ENCODE measurements around the gene IL3RA. TPM values are rescaled to one million over a fixed set of nuclear protein-coding genes. Genes with fewer than 3 reads are reported as not detected.
A peak's percentile ranks its signal among the peaks of the same experiment; 100 is the strongest.

The IL3RA gene
- total and polyA plus RNA-seq, 5 donors from 2014 or later, result 0.18 to 1.2 TPM; not detected in 3

DNA sequence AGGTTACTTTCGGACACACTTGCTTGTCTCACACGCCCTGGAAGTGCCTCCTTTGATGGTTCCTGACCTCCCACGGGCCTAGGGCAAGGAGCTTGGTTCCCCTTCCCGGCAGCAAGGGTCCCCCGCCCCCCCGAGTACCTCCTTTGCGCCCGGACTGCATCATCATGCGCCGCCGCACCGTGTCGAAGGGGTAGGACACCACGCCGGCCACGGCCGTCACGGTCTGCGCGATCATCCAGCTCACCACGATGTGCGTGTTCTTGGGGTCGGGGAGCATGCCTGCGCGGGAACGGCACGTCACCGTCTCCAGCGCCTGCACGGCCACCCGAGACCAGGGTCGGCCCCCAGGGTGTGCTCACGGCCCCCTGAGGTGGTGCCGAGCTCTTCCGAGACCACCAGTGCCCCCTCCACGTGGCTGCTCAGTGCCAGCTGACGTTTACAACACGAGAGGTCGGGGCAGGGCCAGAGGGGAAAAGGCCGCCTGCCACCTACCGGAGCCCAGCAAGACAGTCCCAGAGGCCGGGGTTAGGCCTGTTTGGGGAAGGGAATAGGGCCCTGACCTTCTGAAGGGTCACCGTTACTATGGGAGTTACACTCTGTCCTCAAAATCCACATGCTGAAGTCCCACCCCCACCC lies 50.7 kb downstream of the IL3RA start:
- ATAC-seq (ENCODE audit: low read depth in 2 of 2) (no peak), DNase-seq (no peak)
- H3K36me3 Mint-ChIP-seq, result peaks cover 46% of the 10 kb centered on the region
- H3K27me3 ChIP-seq (ENCODE audit: control insufficient read depth, insufficient read depth, low read length), result no peaks in the 10 kb centered on the region
- no peaks in the 10 kb centered on the region for H3K27me3 Mint-ChIP-seq
- H3K27ac ChIP-seq (ENCODE audit: insufficient read depth, low read length, poor library complexity, severe bottlenecking), result no peak overlapping the region
- H3K9me3 Mint-ChIP-seq, result peaks cover 0 to 2% (median 0%) of the 10 kb centered on the region in 7 donors
- H3K4me3 ChIP-seq (ENCODE audit: low read depth, low read length), result no peak overlapping the region
- H3K9me3 ChIP-seq (ENCODE audit: control insufficient read depth in 2 of 2, low read length in 2 of 2), result no peaks in the 10 kb centered on the region
- peak overlapping the region in 1 of 4 donors; percentile 96 for H3K4me3 Mint-ChIP-seq
- H3K4me1 Mint-ChIP-seq, result peaks cover 0 to 44% (median 11%) of the 10 kb centered on the region in 4 donors
- H3K36me3 ChIP-seq (ENCODE audit: control insufficient read depth, insufficient read depth, low read length), result peaks cover 59% of the 10 kb centered on the region
- H3K27ac Mint-ChIP-seq, result no peak overlapping the region
- H3K4me1 ChIP-seq (ENCODE audit: control insufficient read depth, insufficient read depth, low read length, poor library complexity, severe bottlenecking), result peaks cover 25% of the 10 kb centered on the region

DNA sequence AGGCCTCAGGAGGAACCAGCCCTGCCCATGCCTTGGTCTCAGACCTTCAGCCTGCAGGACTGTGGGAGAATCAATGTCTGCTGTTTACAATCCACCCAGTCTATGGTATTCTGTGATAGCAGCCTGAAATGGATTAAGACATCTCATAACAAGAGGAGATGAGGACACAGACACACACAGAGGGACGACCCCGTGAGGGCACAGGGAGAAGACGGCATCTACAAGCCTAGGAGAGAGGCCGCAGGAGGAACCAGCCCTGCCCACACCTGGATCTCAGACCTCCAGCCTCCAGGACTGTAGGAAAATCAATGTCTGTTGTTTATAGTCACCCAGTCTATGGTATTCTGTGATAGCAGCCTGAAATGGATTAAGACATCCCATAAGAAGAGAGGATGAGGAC lies 52.1 kb downstream of the IL3RA start:
- Histone ChIP-seq H3K27ac (ENCODE audit: insufficient read depth, low read length, poor library complexity, severe bottlenecking) (no peak overlapping the region), H3K4me1 (ENCODE audit: control insufficient read depth, insufficient read depth, low read length, poor library complexity, severe bottlenecking) (peaks cover 31% of the 10 kb centered on the region), H3K4me3 (ENCODE audit: low read depth, low read length) (no peak overlapping the region), H3K27me3 (ENCODE audit: control insufficient read depth, insufficient read depth, low read length) (no peaks in the 10 kb centered on the region), H3K9me3 (ENCODE audit: control insufficient read depth in 2 of 2, low read length in 2 of 2) (no peaks in the 10 kb centered on the region), H3K36me3 (ENCODE audit: control insufficient read depth, insufficient read depth, low read length) (peaks cover 59% of the 10 kb centered on the region)
- H3K36me3 Mint-ChIP-seq, result peaks cover 42% of the 10 kb centered on the region
- peaks cover 2 to 51% (median 13%) of the 10 kb centered on the region in 4 donors for H3K4me1 Mint-ChIP-seq
- H3K4me3 Mint-ChIP-seq, result peak overlapping the region; percentile 48 to 96 (median 74)
- DNase-seq, result no peak
- no peaks in the 10 kb centered on the region for H3K27me3 Mint-ChIP-seq
- no peak overlapping the region for H3K27ac Mint-ChIP-seq
- peaks cover 0 to 2% (median 0%) of the 10 kb centered on the region in 7 donors for H3K9me3 Mint-ChIP-seq
- no peak for ATAC-seq (ENCODE audit: low read depth in 2 of 2)

DNA sequence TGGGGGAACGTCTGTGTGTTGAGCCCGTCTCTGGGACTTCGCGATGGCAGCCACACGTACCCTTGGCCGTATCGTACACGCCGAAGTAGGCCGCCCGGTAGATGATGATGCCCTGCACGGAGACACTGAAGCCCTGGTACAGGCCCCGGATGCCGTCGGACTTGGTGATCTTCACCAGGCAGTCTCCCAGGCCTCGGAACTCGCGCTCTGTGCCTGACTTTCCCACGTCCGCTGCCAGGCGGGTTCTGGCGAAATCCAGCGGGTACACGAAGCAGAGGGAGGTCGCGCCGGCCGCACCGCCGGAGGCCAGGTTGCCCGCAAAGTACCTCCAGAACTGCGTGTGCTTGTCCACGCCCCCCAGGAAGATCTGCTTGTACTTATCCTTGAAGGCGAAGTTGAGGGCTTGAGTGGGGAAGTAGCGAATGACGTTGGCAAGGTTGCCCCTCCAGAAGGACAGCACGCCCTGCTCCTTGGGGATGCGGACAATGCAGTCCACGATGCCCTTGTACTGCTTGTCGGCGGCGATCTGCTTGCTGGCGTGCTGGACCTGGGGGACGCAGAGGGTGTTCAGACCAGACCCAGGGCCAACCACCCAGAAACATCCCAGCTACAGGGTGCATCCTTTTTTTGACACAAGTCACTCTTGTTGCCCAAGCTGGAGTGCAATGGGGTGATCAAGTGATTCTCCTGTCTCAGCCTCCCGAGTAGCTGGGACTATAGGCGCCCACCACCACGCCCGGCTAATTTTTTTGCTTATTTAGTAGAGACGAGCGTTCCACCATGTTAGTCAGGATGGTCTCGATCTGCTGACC lies 52.8 kb downstream of the IL3RA start:
- Histone ChIP-seq H3K4me1 (ENCODE audit: control insufficient read depth, insufficient read depth, low read length, poor library complexity, severe bottlenecking) (peaks cover 31% of the 10 kb centered on the region), H3K9me3 (ENCODE audit: control insufficient read depth in 2 of 2, low read length in 2 of 2) (no peaks in the 10 kb centered on the region), H3K36me3 (ENCODE audit: control insufficient read depth, insufficient read depth, low read length) (peaks cover 59% of the 10 kb centered on the region), H3K4me3 (ENCODE audit: low read depth, low read length) (no peak overlapping the region), H3K27me3 (ENCODE audit: control insufficient read depth, insufficient read depth, low read length) (no peaks in the 10 kb centered on the region), H3K27ac (ENCODE audit: insufficient read depth, low read length, poor library complexity, severe bottlenecking) (no peak overlapping the region)
- Mint-ChIP-seq H3K36me3 (peaks cover 35% of the 10 kb centered on the region), H3K4me3 (peak overlapping the region; percentile 48 to 96 (median 74)), H3K27me3 (no peaks in the 10 kb centered on the region), H3K4me1 (peaks cover 4 to 57% (median 15%) of the 10 kb centered on the region in 4 donors), H3K9me3 (peaks cover 0 to 2% (median 0%) of the 10 kb centered on the region in 7 donors), H3K27ac (no peak overlapping the region)
- DNase-seq, result no peak
- no peak for ATAC-seq (ENCODE audit: low read depth in 2 of 2)

DNA sequence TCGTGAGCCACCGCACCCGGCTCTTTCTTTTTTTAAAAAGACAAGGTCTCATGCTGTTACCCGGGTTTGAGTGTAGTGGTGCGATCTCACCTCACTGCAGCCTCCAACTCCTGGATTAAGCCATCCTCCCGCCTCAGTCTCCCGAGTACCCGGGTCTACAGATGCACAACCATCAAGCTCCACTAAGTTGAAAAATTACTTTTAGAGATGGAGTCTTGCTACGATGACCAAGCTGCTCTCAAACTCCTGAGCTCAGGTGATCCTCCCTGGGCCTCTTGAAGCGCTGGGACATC lies 53.4 kb downstream of the IL3RA start:
- peaks cover 31% of the 10 kb centered on the region for H3K36me3 Mint-ChIP-seq

DNA sequence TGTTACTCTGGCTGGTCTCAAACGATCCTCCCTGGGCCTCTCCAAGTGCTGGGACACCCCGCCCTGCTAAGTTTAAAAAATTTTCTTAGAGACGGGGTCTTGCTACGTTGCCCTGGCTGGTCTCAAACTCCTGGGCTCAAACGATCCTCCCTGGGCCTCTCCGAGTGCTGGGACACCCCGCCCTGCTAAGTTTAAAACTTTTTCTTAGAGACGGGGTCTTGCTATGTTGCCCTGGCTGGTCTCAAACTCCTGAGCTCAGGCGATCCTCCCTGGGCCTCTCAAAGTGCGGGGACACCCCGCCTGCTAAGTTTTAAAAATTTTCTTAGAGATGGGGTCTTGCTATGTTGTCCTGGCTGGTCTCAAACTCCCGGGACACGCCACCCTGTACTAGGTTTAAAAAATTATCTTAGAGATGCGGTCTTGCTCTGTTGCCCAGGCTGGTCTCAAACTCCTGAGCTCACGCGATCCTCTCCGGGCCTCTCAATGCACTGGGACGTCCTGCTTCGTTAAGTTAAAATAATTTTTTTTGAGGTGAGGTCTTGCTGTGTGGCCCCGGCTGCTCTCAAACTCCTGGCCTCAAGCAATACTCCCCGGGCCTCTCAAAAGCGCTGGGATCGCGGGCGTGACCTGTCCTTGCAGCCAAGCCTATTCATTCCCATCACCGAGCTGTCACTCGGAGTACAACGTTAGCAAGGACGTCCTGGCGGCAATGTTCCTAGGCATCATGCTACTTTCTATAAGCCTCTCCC lies 54.2 kb downstream of the IL3RA start:
- H3K9me3 ChIP-seq (ENCODE audit: control insufficient read depth in 2 of 2, low read length in 2 of 2), result no peaks in the 10 kb centered on the region
- no peaks in the 10 kb centered on the region for H3K27me3 Mint-ChIP-seq
- H3K36me3 ChIP-seq (ENCODE audit: control insufficient read depth, insufficient read depth, low read length), result peaks cover 45% of the 10 kb centered on the region
- H3K4me1 ChIP-seq (ENCODE audit: control insufficient read depth, insufficient read depth, low read length, poor library complexity, severe bottlenecking), result peaks cover 31% of the 10 kb centered on the region
- H3K4me3 ChIP-seq (ENCODE audit: low read depth, low read length), result peak overlapping the region; percentile 97
- H3K4me3 Mint-ChIP-seq, result peak overlapping the region; percentile 89 to 96 (median 94)
- peaks cover 28% of the 10 kb centered on the region for H3K36me3 Mint-ChIP-seq
- ATAC-seq (ENCODE audit: low read depth in 2 of 2) (no peak), DNase-seq (no peak)
- peak overlapping the region; percentile 56 to 90 (median 84) for H3K27ac Mint-ChIP-seq
- no peaks in the 10 kb centered on the region for H3K27me3 ChIP-seq (ENCODE audit: control insufficient read depth, insufficient read depth, low read length)
- H3K4me1 Mint-ChIP-seq, result peaks cover 4 to 68% (median 18%) of the 10 kb centered on the region in 4 donors
- peak overlapping the region; percentile 97 for H3K27ac ChIP-seq (ENCODE audit: insufficient read depth, low read length, poor library complexity, severe bottlenecking)
- H3K9me3 Mint-ChIP-seq, result no peaks in the 10 kb centered on the region

More for the DNA sequence above, 53.4 kb downstream of the IL3RA start:
- Histone ChIP-seq H3K9me3 (ENCODE audit: control insufficient read depth in 2 of 2, low read length in 2 of 2) (no peaks in the 10 kb centered on the region), H3K36me3 (ENCODE audit: control insufficient read depth, insufficient read depth, low read length) (peaks cover 54% of the 10 kb centered on the region), H3K4me1 (ENCODE audit: control insufficient read depth, insufficient read depth, low read length, poor library complexity, severe bottlenecking) (peaks cover 31% of the 10 kb centered on the region), H3K27me3 (ENCODE audit: control insufficient read depth, insufficient read depth, low read length) (no peaks in the 10 kb centered on the region), H3K27ac (ENCODE audit: insufficient read depth, low read length, poor library complexity, severe bottlenecking) (no peak overlapping the region), H3K4me3 (ENCODE audit: low read depth, low read length) (no peak overlapping the region)
- no peak overlapping the region for H3K27ac Mint-ChIP-seq
- peaks cover 4 to 61% (median 15%) of the 10 kb centered on the region in 4 donors for H3K4me1 Mint-ChIP-seq
- ATAC-seq (ENCODE audit: low read depth in 2 of 2) (no peak), DNase-seq (no peak)
- peak overlapping the region in 3 of 4 donors; percentile 36 to 96 (median 68) for H3K4me3 Mint-ChIP-seq
- H3K9me3 Mint-ChIP-seq, result no peaks in the 10 kb centered on the region
- H3K27me3 Mint-ChIP-seq, result no peaks in the 10 kb centered on the region

DNA sequence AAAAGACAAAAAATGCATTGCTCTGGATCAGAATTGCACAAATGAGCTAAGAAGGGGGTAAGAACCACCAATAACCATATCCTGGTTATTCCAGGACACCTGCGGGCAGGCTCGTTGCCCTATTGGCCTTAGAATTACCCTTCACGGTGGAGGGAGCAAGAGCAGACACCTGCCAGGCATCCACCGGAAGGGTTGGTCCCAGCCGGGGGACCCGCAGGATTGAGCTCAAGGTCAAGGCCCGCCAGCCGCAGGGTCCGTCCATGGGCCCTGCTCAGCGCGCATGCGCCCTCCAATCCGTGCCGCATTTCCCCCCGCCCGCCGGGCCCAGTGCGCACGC lies 54.8 kb downstream of the IL3RA start:
- H3K27ac Mint-ChIP-seq, result peak overlapping the region; percentile 56 to 90 (median 84)

DNA sequence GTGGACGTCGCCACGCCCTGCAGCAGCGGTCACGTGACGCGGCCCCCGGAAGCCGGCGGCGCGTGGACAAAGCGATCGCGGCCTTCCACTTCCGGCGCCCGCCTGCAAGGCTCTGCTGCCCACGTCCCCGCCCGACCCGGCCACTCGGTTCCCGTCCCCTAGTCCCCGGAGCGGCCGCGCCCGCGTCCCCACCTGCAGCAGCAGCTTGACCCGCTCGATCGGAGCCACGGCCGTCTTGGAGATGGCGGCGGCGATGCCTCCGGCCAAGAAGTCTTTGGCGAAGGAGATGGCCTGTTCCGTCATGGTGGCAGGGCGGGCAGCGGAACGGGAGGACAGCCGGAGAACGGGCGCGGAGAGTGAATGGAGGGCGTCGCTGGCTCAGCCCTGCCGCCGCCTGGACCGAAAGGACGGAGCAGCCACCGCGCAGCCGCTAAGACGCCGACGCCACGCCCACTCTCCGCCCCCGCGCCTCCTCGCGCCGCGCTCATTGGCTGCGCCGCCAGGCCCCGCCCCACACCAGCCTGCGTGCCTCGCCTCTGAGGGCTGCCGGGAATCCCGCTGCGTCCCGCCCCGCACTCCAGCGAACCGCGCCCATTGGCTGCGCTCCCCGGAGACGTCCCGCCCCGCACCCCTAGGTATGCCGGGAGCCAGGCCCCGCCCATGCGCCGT lies 55.3 kb downstream of the IL3RA start, which contains the start of gene SLC25A6:
Gene SLC25A6 (minus strand): TSS at position 407 of the 669 bp plus-strand sequence. CDS start 104 bp downstream, at position 303.
- H3K4me3 ChIP-seq (ENCODE audit: low read depth, low read length), result peak within 1 kb of the TSS; percentile 97
- no peaks in the 10 kb centered on the region for H3K9me3 Mint-ChIP-seq
- H3K27me3 ChIP-seq (ENCODE audit: control insufficient read depth, insufficient read depth, low read length), result no peaks in the 10 kb centered on the region
- H3K36me3 Mint-ChIP-seq, result peaks cover 25% of the 10 kb centered on the region
- H3K27ac Mint-ChIP-seq, result peak within 1 kb of the TSS; percentile 84 to 92 (median 90)
- DNase-seq, result peak; percentile 98 to 99 (median 99)
- peak within 1 kb of the TSS; percentile 89 to 96 (median 94) for H3K4me3 Mint-ChIP-seq
- peaks cover 31% of the 10 kb centered on the region for H3K4me1 ChIP-seq (ENCODE audit: control insufficient read depth, insufficient read depth, low read length, poor library complexity, severe bottlenecking)
- peaks cover 35% of the 10 kb centered on the region for H3K36me3 ChIP-seq (ENCODE audit: control insufficient read depth, insufficient read depth, low read length)
- peak; percentile 97 for ATAC-seq (ENCODE audit: low read depth in 2 of 2)
- H3K27me3 Mint-ChIP-seq, result no peaks in the 10 kb centered on the region
- peak within 1 kb of the TSS; percentile 97 for H3K27ac ChIP-seq (ENCODE audit: insufficient read depth, low read length, poor library complexity, severe bottlenecking)
- no peaks in the 10 kb centered on the region for H3K9me3 ChIP-seq (ENCODE audit: control insufficient read depth in 2 of 2, low read length in 2 of 2)
- peaks cover 4 to 66% (median 18%) of the 10 kb centered on the region in 4 donors for H3K4me1 Mint-ChIP-seq

More for the DNA sequence above, 54.8 kb downstream of the IL3RA start:
- H3K4me1 ChIP-seq (ENCODE audit: control insufficient read depth, insufficient read depth, low read length, poor library complexity, severe bottlenecking), result peaks cover 31% of the 10 kb centered on the region
- H3K27me3 Mint-ChIP-seq, result no peaks in the 10 kb centered on the region
- DNase-seq (no peak), ATAC-seq (ENCODE audit: low read depth in 2 of 2) (no peak)
- H3K36me3 Mint-ChIP-seq, result peaks cover 30% of the 10 kb centered on the region
- H3K9me3 ChIP-seq (ENCODE audit: control insufficient read depth in 2 of 2, low read length in 2 of 2), result no peaks in the 10 kb centered on the region
- peaks cover 4 to 70% (median 19%) of the 10 kb centered on the region in 4 donors for H3K4me1 Mint-ChIP-seq
- no peaks in the 10 kb centered on the region for H3K9me3 Mint-ChIP-seq
- H3K27ac ChIP-seq (ENCODE audit: insufficient read depth, low read length, poor library complexity, severe bottlenecking), result peak overlapping the region; percentile 97
- no peaks in the 10 kb centered on the region for H3K27me3 ChIP-seq (ENCODE audit: control insufficient read depth, insufficient read depth, low read length)
- H3K36me3 ChIP-seq (ENCODE audit: control insufficient read depth, insufficient read depth, low read length), result peaks cover 40% of the 10 kb centered on the region
- H3K4me3 Mint-ChIP-seq, result peak overlapping the region; percentile 89 to 96 (median 94)
- H3K4me3 ChIP-seq (ENCODE audit: low read depth, low read length), result peak overlapping the region; percentile 97

Data from CD4-positive, CD25-positive, alpha-beta regulatory T cell (primary cell).